Karpas-422 (cell line): ENCODE results near the gene ACTN1. TPM values are rescaled to one million over a fixed set of nuclear protein-coding genes. Genes with fewer than 3 reads are reported as not detected.
"Not testable (repeated sequence)": the region's sequence is repeated elsewhere in the genome, so short reads cannot be mapped to it uniquely, and the experiment has no call there.

Experiments used
- DNase-seq: peaks from one replicate; pipeline ENCODE4 v3.0.0-alpha.2; 2015
- H2AFZ ChIP-seq: fragments of 200-600 bp; sonication (generic); 2 replicates; pipeline ENCODE4 v1.6.1; 2014; ENCODE audit warnings: antibody characterized with exemption, low read length, mixed read lengths
- H3K27ac ChIP-seq: fragments of 200-600 bp; sonication (generic); 2 replicates; pipeline ENCODE4 v1.5.1; 2014; ENCODE audit warnings: mild to moderate bottlenecking, low read length, moderate library complexity
- H3K27me3 ChIP-seq: fragments of 200-600 bp; sonication (generic); 2 replicates; pipeline ENCODE4 v1.6.1; 2014; ENCODE audit warnings: low read length, mixed read lengths
- H3K36me3 ChIP-seq: fragments of 200-600 bp; sonication (generic); 2 replicates; pipeline ENCODE4 v1.6.1; 2014; ENCODE audit warnings: low read length, mixed read lengths; ENCODE audit not compliant: insufficient read depth
- H3K4me1 ChIP-seq: fragments of 200-600 bp; sonication (generic); 2 replicates; pipeline ENCODE4 v1.6.1; 2014; ENCODE audit warnings: mild to moderate bottlenecking, low read length, mixed read lengths
- H3K4me2 ChIP-seq: fragments of 200-600 bp; sonication (generic); 2 replicates; pipeline ENCODE4 v1.6.1; 2014; ENCODE audit warnings: low read length, low read depth, mild to moderate bottlenecking; ENCODE audit not compliant: poor library complexity, severe bottlenecking
- H3K4me3 ChIP-seq: fragments of 200-600 bp; sonication (generic); 2 replicates; pipeline ENCODE4 v1.5.1; 2014; ENCODE audit warnings: mild to moderate bottlenecking, antibody characterized with exemption, low read length, mixed read lengths
- H3K79me2 ChIP-seq: fragments of 200-600 bp; sonication (generic); 2 replicates; pipeline ENCODE4 v1.6.1; 2014; ENCODE audit warnings: mild to moderate bottlenecking, low read length, mixed read lengths
- H3K9ac ChIP-seq: fragments of 200-600 bp; sonication (generic); 2 replicates; pipeline ENCODE4 v1.6.0; 2014; ENCODE audit warnings: low read length
- H3K9me2 ChIP-seq: fragments of 200-600 bp; sonication (generic), shearing (Covaris generic); replicated peaks from 2 replicates; pipeline ENCODE4 v1.6.0; 2014; ENCODE audit warnings: mild to moderate bottlenecking, low read length, moderate library complexity; ENCODE audit not compliant: insufficient read depth
- H3K9me3 ChIP-seq: fragments of 300-700, 200-600 bp; sonication (generic); 2 replicates; pipeline ENCODE4 v1.6.1; 2014; ENCODE audit warnings: low read length, mixed read lengths
- H4K20me1 ChIP-seq: fragments of 200-600 bp; sonication (generic); 2 replicates; pipeline ENCODE4 v1.6.1; 2014; ENCODE audit warnings: mild to moderate bottlenecking, antibody characterized with exemption, low read length, low read depth; ENCODE audit not compliant: insufficient read depth
- total RNA-seq: library from RNA; depleted of rRNA; stranded (reverse); fragments of >200 nt; shearing (Covaris generic); gene quantifications from 2 replicates; pipeline ENCODE4 v1.2.3, GENCODE V29; 2014; ENCODE audit warnings: low replicate concordance

Gene ACTN1
- total RNA-seq, 1 experiment from 2014 or later, result not detected

DNA sequence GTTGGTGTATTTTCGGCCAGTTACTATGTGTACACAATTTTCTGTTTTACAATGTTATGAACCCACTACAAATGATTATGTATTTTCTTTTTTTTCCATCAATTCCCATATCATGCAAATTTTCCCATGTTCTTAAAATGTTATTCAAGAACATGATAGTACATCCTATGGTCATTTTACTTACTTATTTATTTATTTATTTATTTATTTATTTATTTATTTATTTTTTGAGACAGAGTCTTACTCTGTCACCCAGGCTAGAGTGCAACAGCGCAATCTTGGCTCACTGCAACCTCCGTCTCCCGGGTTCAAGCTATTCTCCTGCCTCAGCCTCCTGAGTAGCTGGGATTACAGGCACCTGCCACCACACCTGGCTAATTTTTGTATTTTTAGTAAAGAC lies 131.5 kb downstream of the ACTN1 start:
- not testable (repeated sequence) for H3K27ac ChIP-seq, H3K4me2 ChIP-seq, H3K9me3 ChIP-seq, H3K4me1 ChIP-seq, H3K27me3 ChIP-seq, H3K79me2 ChIP-seq, H3K9ac ChIP-seq, H3K36me3 ChIP-seq, H4K20me1 ChIP-seq, DNase-seq, H2AFZ ChIP-seq, H3K9me2 ChIP-seq, H3K4me3 ChIP-seq

DNA sequence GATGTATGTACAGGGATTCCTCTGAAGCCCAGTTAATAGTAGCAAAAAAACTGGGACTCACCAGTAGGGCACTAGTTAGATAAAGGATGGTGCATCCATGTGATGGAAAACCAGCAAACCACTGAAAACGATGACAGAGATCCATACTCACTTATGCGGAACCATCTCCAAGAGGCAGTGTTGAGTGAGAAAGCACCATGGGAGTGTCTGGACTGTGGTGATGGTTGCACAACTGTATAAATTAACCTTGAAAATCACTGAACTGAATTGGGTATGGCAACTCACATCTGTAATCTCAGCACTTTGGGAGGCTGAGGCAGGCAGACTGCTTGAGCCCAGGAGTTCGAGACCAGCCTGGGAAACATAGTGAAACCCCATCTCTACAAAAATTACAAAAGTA lies 132.6 kb downstream of the ACTN1 start:
- Histone ChIP-seq H3K27ac (no peak overlapping the region), H3K27me3 (no peaks in the 10 kb centered on the region), H2AFZ (no peak overlapping the region), H4K20me1 (no peaks in the 10 kb centered on the region), H3K36me3 (no peaks in the 10 kb centered on the region), H3K9me2 (no peaks in the 10 kb centered on the region), H3K9me3 (no peaks in the 10 kb centered on the region), H3K4me1 (no peaks in the 10 kb centered on the region), H3K79me2 (no peaks in the 10 kb centered on the region), H3K4me2 (no peak overlapping the region), H3K4me3 (no peak overlapping the region), H3K9ac (no peak overlapping the region)
- no peak for DNase-seq

DNA sequence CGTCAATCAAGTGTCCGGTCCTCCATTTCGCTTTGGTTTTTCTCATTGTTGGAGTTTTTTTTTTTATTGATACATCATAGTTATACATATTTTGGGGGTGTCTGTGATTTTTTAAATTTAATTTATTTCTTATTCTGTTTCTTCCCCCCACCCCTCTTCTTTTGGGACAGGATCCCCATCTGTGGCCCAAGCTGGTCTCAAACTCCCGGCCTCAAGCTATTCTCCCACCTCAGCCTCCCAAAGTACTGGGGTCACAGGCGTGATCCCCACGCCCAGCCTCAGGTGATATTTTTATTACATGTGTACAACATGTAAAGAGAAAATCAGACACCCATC lies 134.9 kb downstream of the ACTN1 start:
- Histone ChIP-seq H3K4me1 (no peaks in the 10 kb centered on the region), H3K27me3 (no peaks in the 10 kb centered on the region), H3K9me2 (no peaks in the 10 kb centered on the region), H3K9ac (no peak overlapping the region), H3K27ac (no peak overlapping the region), H2AFZ (no peak overlapping the region), H3K79me2 (no peaks in the 10 kb centered on the region), H3K36me3 (no peaks in the 10 kb centered on the region), H3K9me3 (no peaks in the 10 kb centered on the region), H4K20me1 (no peaks in the 10 kb centered on the region), H3K4me2 (no peak overlapping the region), H3K4me3 (no peak overlapping the region)
- DNase-seq, result no peak

DNA sequence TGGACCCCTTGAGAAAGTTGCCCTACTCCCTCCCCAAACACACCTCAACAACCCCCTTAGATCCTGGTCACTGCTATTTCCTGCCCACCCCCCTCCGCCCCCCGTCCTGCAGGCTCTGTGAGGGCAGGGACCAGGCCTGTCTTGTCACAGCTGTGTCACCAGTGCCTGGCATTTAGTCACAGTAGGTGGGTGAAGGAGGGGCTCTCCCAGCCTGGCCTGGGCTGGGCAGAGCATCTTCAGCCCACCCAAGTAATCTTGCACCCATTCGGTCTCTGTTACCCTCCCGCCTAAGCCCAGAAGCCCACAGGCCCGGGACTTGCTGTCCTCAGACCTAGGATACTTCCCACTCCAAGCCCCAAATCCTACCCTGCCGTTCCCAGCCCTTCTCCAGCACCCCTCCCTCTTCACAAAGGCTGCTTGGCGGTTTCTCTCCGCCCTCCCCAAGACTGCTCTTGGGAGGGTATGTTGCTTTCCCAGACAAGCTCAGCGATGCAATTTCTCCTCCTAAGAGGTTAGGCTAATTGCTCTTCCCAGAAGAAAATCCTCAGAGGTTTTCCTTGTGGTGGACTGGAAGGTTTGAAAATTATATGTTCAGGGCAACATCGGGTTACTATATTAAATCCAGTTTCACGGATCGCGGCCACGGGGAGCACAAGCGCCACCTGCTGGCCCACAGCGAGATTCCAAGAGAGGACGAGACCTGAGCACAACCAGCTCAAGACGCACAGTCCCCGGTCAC lies 135.5 kb downstream of the ACTN1 start:
- no peaks in the 10 kb centered on the region for H3K27me3 ChIP-seq
- peak; percentile 91 for DNase-seq
- H3K27ac ChIP-seq, result no peak overlapping the region
- no peak overlapping the region for H3K9ac ChIP-seq
- no peaks in the 10 kb centered on the region for H3K9me2 ChIP-seq
- H3K4me3 ChIP-seq, result no peak overlapping the region
- H3K36me3 ChIP-seq, result no peaks in the 10 kb centered on the region
- H3K4me1 ChIP-seq, result no peaks in the 10 kb centered on the region
- no peaks in the 10 kb centered on the region for H3K79me2 ChIP-seq
- no peaks in the 10 kb centered on the region for H4K20me1 ChIP-seq
- H2AFZ ChIP-seq, result no peak overlapping the region
- H3K9me3 ChIP-seq, result no peaks in the 10 kb centered on the region
- no peak overlapping the region for H3K4me2 ChIP-seq

DNA sequence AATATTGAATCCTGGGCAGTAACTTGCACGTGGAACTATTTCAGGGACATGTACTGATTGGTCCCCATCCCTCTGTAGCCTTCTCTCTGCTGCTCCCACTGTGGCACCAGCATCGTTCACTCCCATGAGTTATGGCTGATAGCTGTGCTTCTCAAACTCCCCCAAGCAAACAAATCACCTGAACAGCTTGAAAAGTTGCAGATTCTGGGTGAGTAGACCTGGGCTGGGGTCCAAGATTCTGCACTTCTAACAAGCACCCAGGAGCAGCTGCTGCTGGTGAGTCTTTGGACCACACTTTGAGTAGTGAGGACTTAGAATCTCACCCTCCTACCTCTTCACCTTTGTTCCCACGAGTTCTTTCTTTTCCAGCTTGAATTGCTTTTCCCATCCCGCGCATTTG lies 136.8 kb downstream of the ACTN1 start:
- 0 out of 2 replicates have a peak, but pooled peaks cover 2% of the 10 kb centered on the region for H3K27me3 ChIP-seq
- no peaks in the 10 kb centered on the region for H3K36me3 ChIP-seq
- no peak overlapping the region for H3K27ac ChIP-seq
- no peak overlapping the region for H2AFZ ChIP-seq
- H3K9me2 ChIP-seq, result no peaks in the 10 kb centered on the region
- H4K20me1 ChIP-seq, result no peaks in the 10 kb centered on the region
- DNase-seq, result no peak
- H3K4me2 ChIP-seq, result no peak overlapping the region
- H3K79me2 ChIP-seq, result no peaks in the 10 kb centered on the region
- no peaks in the 10 kb centered on the region for H3K9me3 ChIP-seq
- no peak overlapping the region for H3K4me3 ChIP-seq
- H3K9ac ChIP-seq, result no peak overlapping the region
- H3K4me1 ChIP-seq, result no peaks in the 10 kb centered on the region

DNA sequence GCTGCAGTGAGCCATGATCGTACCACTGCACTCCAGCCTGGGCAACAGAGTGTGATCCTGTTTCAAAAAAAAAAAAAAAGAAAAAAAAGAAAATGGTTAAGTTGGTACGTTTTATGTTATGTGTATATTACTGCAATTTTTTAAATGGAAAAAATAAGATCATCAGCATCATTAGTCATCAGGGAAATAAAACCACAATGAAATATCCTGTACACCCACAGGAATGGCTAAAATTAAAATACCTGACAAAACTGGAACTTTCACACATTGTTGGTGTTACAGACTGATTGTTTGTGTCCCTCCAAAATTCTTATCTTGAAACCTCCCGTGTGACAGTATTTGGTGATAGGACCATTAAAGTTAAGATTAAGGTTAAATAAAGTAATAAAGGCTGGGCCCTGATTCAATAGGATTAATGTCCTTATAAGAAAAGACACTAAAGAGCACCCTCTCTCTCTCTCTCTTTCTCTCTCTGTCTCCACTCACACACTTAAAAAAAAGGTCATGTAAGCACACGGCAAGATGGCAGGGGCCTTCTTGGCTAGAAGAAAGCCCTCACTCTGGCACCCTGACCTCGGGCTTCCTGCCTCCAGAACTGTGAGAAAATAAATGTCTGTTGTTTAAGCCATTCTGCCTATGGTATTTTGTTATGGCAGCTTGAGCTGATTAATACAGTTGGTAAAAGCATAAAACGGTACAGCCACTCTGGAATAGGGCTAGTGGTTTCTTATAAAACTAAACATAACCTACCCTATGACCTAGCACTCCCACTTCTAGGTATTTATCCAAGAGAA lies 137.9 kb downstream of the ACTN1 start:
- Histone ChIP-seq H3K9me3 (peaks cover 4% of the 10 kb centered on the region; the same call in 1 of the 2 replicates), H2AFZ (no peak overlapping the region), H3K9me2 (no peaks in the 10 kb centered on the region), H3K27ac (no peak overlapping the region), H3K79me2 (no peaks in the 10 kb centered on the region), H3K4me1 (no peaks in the 10 kb centered on the region), H3K4me3 (no peak overlapping the region), H3K27me3 (0 out of 2 replicates have a peak, but pooled peaks cover 4% of the 10 kb centered on the region), H3K36me3 (no peaks in the 10 kb centered on the region), H3K9ac (no peak overlapping the region), H3K4me2 (no peak overlapping the region), H4K20me1 (no peaks in the 10 kb centered on the region)
- DNase-seq, result no peak

DNA sequence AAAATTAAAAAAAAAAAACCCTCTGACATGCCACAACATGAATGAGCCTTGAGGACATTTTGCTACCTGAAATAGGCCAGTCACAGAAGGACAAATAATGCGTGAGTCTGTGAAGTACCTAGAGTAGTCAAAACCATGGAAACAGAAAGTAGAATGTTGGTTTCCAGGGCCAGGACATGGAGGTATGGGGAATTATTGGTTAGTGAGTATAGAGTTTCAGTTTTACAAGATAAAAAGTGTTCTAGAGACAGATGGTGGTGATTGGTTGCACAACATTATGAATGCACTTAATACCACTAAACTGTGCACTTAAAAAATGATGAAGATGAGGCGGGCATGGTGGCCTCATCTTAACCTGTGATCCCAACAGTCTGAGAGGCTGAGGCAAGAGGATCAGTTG lies 138.6 kb downstream of the ACTN1 start:
- no peak overlapping the region for H3K9ac ChIP-seq
- 0 out of 2 replicates have a peak, but pooled peaks cover 4% of the 10 kb centered on the region for H3K27me3 ChIP-seq
- no peak overlapping the region for H2AFZ ChIP-seq
- no peaks in the 10 kb centered on the region for H4K20me1 ChIP-seq
- H3K27ac ChIP-seq, result no peak overlapping the region
- no peak overlapping the region for H3K4me3 ChIP-seq
- peaks cover 7% of the 10 kb centered on the region for H3K9me3 ChIP-seq
- no peak for DNase-seq
- H3K79me2 ChIP-seq, result no peaks in the 10 kb centered on the region
- no peaks in the 10 kb centered on the region for H3K36me3 ChIP-seq
- no peaks in the 10 kb centered on the region for H3K4me1 ChIP-seq
- no peaks in the 10 kb centered on the region for H3K9me2 ChIP-seq
- no peak overlapping the region for H3K4me2 ChIP-seq

DNA sequence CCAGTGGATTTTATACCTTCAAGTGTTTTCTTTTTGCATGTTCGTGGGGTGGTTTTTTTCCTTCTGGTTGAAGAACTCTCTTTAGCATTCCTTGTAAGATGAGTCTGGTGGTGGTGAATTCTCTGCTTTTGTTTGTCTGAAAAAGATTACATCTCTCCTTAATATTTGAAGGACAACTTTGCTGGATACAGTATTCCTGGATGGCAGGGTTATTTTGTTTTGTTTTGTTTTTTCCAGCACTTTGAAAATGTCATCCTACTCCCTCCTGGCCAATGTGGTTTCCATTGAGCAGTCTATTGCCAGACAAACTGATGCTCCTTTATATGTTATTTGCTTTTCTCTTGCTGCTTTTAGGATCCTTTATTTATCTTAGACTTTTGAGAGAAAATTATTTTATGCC lies 143.0 kb downstream of the ACTN1 start:
- Histone ChIP-seq H3K79me2 (no peaks in the 10 kb centered on the region), H3K4me2 (no peak overlapping the region), H3K4me1 (no peaks in the 10 kb centered on the region), H3K27me3 (0 out of 2 replicates have a peak, but pooled peaks cover 4% of the 10 kb centered on the region), H3K9me3 (peaks cover 7% of the 10 kb centered on the region), H3K36me3 (no peaks in the 10 kb centered on the region), H3K27ac (no peak overlapping the region), H3K9me2 (no peaks in the 10 kb centered on the region), H2AFZ (no peak overlapping the region), H3K9ac (no peak overlapping the region), H4K20me1 (no peaks in the 10 kb centered on the region), H3K4me3 (no peak overlapping the region)
- DNase-seq, result no peak
